HG02763 (cell line): ENCODE measurements around the gene IRF4.

Experiments used
- ATAC-seq: cut with Tn5 transposase; IDR thresholded peaks from one replicate; pipeline ENCODE4 v1.9.1; 2021; ENCODE audit warnings: mild to moderate bottlenecking, moderate library complexity; ENCODE audit not compliant: unreplicated experiment

IRF4 gene

GRCh38 chr6:391559-392440, at the start of gene IRF4:
TSS of gene IRF4 (plus strand) at chr6:391752. CDS start at chr6:393153, 1,401 bp downstream.
- ATAC-seq: peak; percentile 47

- ATAC-seq: peak; percentile 53
These were observed 49.4 kb upstream of the IRF4 start for GRCh38 chr6:341914-342831.

GRCh38 chr6:342832-343179, 48.7 kb upstream of the IRF4 start:
- ATAC-seq: no peak

- no peak for ATAC-seq
These were observed 48.2 kb upstream of the IRF4 start for GRCh38 chr6:343226-343935.

- no peak for ATAC-seq
These were observed 47.4 kb upstream of the IRF4 start for GRCh38 chr6:343960-344815.

- ATAC-seq: no peak
These were observed 46.7 kb upstream of the IRF4 start for GRCh38 chr6:344816-345340.

- ATAC-seq: no peak
These were observed 45.7 kb upstream of the IRF4 start for GRCh38 chr6:345747-346385.

- ATAC-seq: no peak
These were observed 45.0 kb upstream of the IRF4 start for GRCh38 chr6:346386-347030.

GRCh38 chr6:347232-347631, 44.3 kb upstream of the IRF4 start:
- peak; percentile 83 for ATAC-seq

- no peak for ATAC-seq
These were observed 43.3 kb upstream of the IRF4 start for GRCh38 chr6:347951-348859.

GRCh38 chr6:348860-349396, 42.6 kb upstream of the IRF4 start:
- no peak for ATAC-seq

GRCh38 chr6:349491-349921, 42.0 kb upstream of the IRF4 start:
- no peak for ATAC-seq

- no peak for ATAC-seq
These were observed 41.2 kb upstream of the IRF4 start for GRCh38 chr6:350371-350770.

GRCh38 chr6:351011-351866, 40.3 kb upstream of the IRF4 start:
- no peak for ATAC-seq

- no peak for ATAC-seq
These were observed 39.7 kb upstream of the IRF4 start for GRCh38 chr6:351867-352289.

GRCh38 chr6:352474-352873, 39.1 kb upstream of the IRF4 start:
- ATAC-seq: no peak
